Activated naive CD4-positive, alpha-beta T cell treated with anti-CD3 and anti-CD28 coated beads, Interleukin-2, amount 50 U/mL, for 72 hours (primary cell): ENCODE data around the gene PRRC2A. TPM values are rescaled to one million over a fixed set of nuclear protein-coding genes. Genes with fewer than 3 reads are reported as not detected.

ENCODE experiments used
- total RNA-seq, 2 donors: library from RNA; stranded (reverse); gene quantifications; one replicate each; pipeline ENCODE4 v1.2.3, GENCODE V29; 2022

The PRRC2A gene
- total RNA-seq, 2 donors from 2014 or later = 253 to 336 TPM

Other genes starting within 250 kb of the PRRC2A start
- 10 to 100 TPM; 11.0 to 24.2 TPM for gene MICA, start 217.1 kb upstream of the PRRC2A start, total RNA-seq
- gene MICB, start 122.6 kb upstream of the PRRC2A start, total RNA-seq = 10 to 100 TPM; 20.3 to 35.2 TPM
- gene MCCD1, start 91.8 kb upstream of the PRRC2A start, total RNA-seq = not detected
- 100 to 1,000 TPM; 569 to 658 TPM for gene DDX39B, start 78.7 kb upstream of the PRRC2A start, total RNA-seq
- gene ATP6V1G2, start 74.1 kb upstream of the PRRC2A start, total RNA-seq = 1 to 10 TPM; 4.1 to 7.4 TPM
- gene NFKBIL1, start 73.1 kb upstream of the PRRC2A start, total RNA-seq = 10 to 100 TPM; 19.4 to 39.7 TPM
- 1,000 to 10,000 TPM in 1 of 2 donors, 100 to 1,000 TPM in 1; 266 to 1,366 TPM for gene LTA, start 48.4 kb upstream of the PRRC2A start, total RNA-seq
- gene TNF, start 45.1 kb upstream of the PRRC2A start, total RNA-seq = 100 to 1,000 TPM in 1 of 2 donors, 10 to 100 TPM in 1; 52.0 to 250 TPM
- gene LTB, start 38.3 kb upstream of the PRRC2A start, total RNA-seq = 100 to 1,000 TPM in 1 of 2 donors, 10 to 100 TPM in 1; 89.3 to 294 TPM
- gene LST1, start 34.4 kb upstream of the PRRC2A start, total RNA-seq = 10 to 100 TPM; 18.2 to 21.6 TPM
- 10 to 100 TPM; 12.7 to 17.2 TPM for gene NCR3, start 27.7 kb upstream of the PRRC2A start, total RNA-seq
- 100 to 1,000 TPM in 1 of 2 donors, 10 to 100 TPM in 1; 43.9 to 117 TPM for gene AIF1, start 5.5 kb upstream of the PRRC2A start, total RNA-seq
- gene BAG6, start 31.9 kb downstream of the PRRC2A start, total RNA-seq = 100 to 1,000 TPM; 286 to 303 TPM
- 1 to 10 TPM; 2.6 to 2.7 TPM for gene APOM, start 35.2 kb downstream of the PRRC2A start, total RNA-seq
- gene C6orf47, start 40.1 kb downstream of the PRRC2A start, total RNA-seq = 10 to 100 TPM; 15.0 to 16.4 TPM
- gene GPANK1, start 44.3 kb downstream of the PRRC2A start, total RNA-seq = 10 to 100 TPM; 36.2 to 39.0 TPM
- gene CSNK2B, start 45.4 kb downstream of the PRRC2A start, total RNA-seq = 100 to 1,000 TPM; 242 to 251 TPM
- gene LY6G5B, start 49.3 kb downstream of the PRRC2A start, total RNA-seq = 10 to 100 TPM; 23.4 to 26.5 TPM
- 1 to 10 TPM; 1.8 to 4.1 TPM for gene LY6G5C, start 60.4 kb downstream of the PRRC2A start, total RNA-seq
- gene ABHD16A, start 82.6 kb downstream of the PRRC2A start, total RNA-seq = 10 to 100 TPM; 33.1 to 46.8 TPM
- gene LY6G6F, start 86.2 kb downstream of the PRRC2A start, total RNA-seq = not detected
- not detected for gene LY6G6D, start 94.6 kb downstream of the PRRC2A start, total RNA-seq
- gene LY6G6C, start 101.0 kb downstream of the PRRC2A start, total RNA-seq = not detected
- not detected for gene MPIG6B, start 102.7 kb downstream of the PRRC2A start, total RNA-seq
- gene DDAH2, start 108.6 kb downstream of the PRRC2A start, total RNA-seq = 10 to 100 TPM in 1 of 2 donors, 1 to 10 TPM in 1; 6.7 to 42.6 TPM
- gene CLIC1, start 115.8 kb downstream of the PRRC2A start, total RNA-seq = 100 to 1,000 TPM; 440 to 455 TPM
- gene MSH5, start 119.3 kb downstream of the PRRC2A start, total RNA-seq = 100 to 1,000 TPM; 116 to 158 TPM
- gene SAPCD1, start 141.9 kb downstream of the PRRC2A start, total RNA-seq = 10 to 100 TPM; 13.3 to 21.3 TPM
- 1 to 10 TPM in 1 of 2 donors, under 1 TPM in 1; 0.68 to 2.6 TPM for gene VWA7, start 156.6 kb downstream of the PRRC2A start, total RNA-seq
- gene VARS1, start 175.0 kb downstream of the PRRC2A start, total RNA-seq = 100 to 1,000 TPM in 1 of 2 donors, 10 to 100 TPM in 1; 57.7 to 127 TPM
- 100 to 1,000 TPM; 150 to 173 TPM for gene LSM2, start 186.3 kb downstream of the PRRC2A start, total RNA-seq
- 1 to 10 TPM; 2.3 to 2.8 TPM for gene HSPA1L, start 194.6 kb downstream of the PRRC2A start, total RNA-seq
- 10 to 100 TPM; 55.1 to 79.8 TPM for gene HSPA1A, start 194.8 kb downstream of the PRRC2A start, total RNA-seq
- gene HSPA1B, start 207.0 kb downstream of the PRRC2A start, total RNA-seq = 100 to 1,000 TPM in 1 of 2 donors, 10 to 100 TPM in 1; 53.8 to 171 TPM
- gene NEU1, start 242.1 kb downstream of the PRRC2A start, total RNA-seq = 10 to 100 TPM; 18.6 to 48.8 TPM